K562 (cell line): ENCODE data around the gene ABCC12. TPM values are rescaled to one million over a fixed set of nuclear protein-coding genes. Genes with fewer than 3 reads are reported as not detected.

Experiments used
- ATAC-seq: fragments of 200-7000 bp; cut with Tn5 transposase; 3 replicates; pipeline ENCODE4 v1.9.1; 2020; ENCODE audit warnings: moderate library complexity
- BruUV-seq: library from RNA; stranded (reverse); fragments of 400-500 nt; replicated peaks from 2 replicates; lab custom pipeline; 2021; lab: Mats Ljungman, UMichigan
- CTCF ChIA-PET: fragments of 300-600 bp; formaldehyde crosslinking; extraction: SDS; loops from one replicate; lab custom pipeline; 2021; ENCODE audit warnings: low intra/inter-chr PET ratio; lab: Yijun Ruan, JAX
- POLR2A ChIA-PET: fragments of 300-600, 350-650 bp; sonication (Branson Sonifier 250); formaldehyde crosslinking; extraction: SDS; loops from one replicate; lab custom pipeline; 2021; ENCODE audit warnings: antibody characterized with exemption, inconsistent platforms; lab: Yijun Ruan, JAX
- DNase-seq, 4 experiments: peaks; one replicate each; pipeline versions ENCODE4 v3.0.0 to v3.0.0-alpha.2; 2011 to 2018; ENCODE audit warnings: low spot score in 3 of 4, mixed read lengths in 3 of 4; ENCODE audit errors: extremely low read depth in 1 of 4
- FAIRE-seq: peaks from 2 replicates; lab custom pipeline; 2011; peaks lifted over from hg19 to GRCh38; lab: Jason Lieb, UNC
- H2AFZ ChIP-seq: 2 replicates; pipeline ENCODE4 v1.6.0; 2011; ENCODE audit warnings: low read depth, low read length, control low read depth, inconsistent platforms
- H3K27ac ChIP-seq: fragments of 200-600 bp; 3 replicates; pipeline ENCODE4 v1.8.0; 2011; ENCODE audit warnings: low read depth, mild to moderate bottlenecking, control low read depth, inconsistent platforms, low read length, moderate library complexity, mixed read lengths; ENCODE audit errors: extremely low read depth
- H3K27me3 ChIP-seq, 2 experiments: fragments of 300-600 bp in 1 of 2; 2 replicates in 1 of 2; 3 replicates in 1 of 2; pipeline versions ENCODE4 v1.6.0 to v1.8.0; 2011; ENCODE audit warnings: inconsistent platforms in 2 of 2, low read length in 2 of 2, mild to moderate bottlenecking in 1 of 2, mixed read lengths in 1 of 2, moderate library complexity in 1 of 2; ENCODE audit not compliant: control insufficient read depth in 2 of 2, insufficient read depth in 2 of 2
- H3K36me3 ChIP-seq: fragments of 300-600 bp; 3 replicates; pipeline ENCODE4 v1.8.0; 2011; ENCODE audit warnings: mild to moderate bottlenecking, low read length, inconsistent platforms; ENCODE audit not compliant: control insufficient read depth, insufficient read depth
- H3K4me1 ChIP-seq, 2 experiments: fragments of 200-600 bp in 1 of 2; replicated peaks in 1 of 2; 2 replicates in 1 of 2; 3 replicates in 1 of 2; pipeline versions ENCODE4 v1.5.1 to v1.8.0; 2011; ENCODE audit warnings: inconsistent platforms in 2 of 2, low read length in 2 of 2, mild to moderate bottlenecking in 1 of 2, mixed read lengths in 1 of 2, moderate library complexity in 1 of 2; ENCODE audit not compliant: control insufficient read depth in 2 of 2, insufficient read depth in 2 of 2
- H3K4me2 ChIP-seq: 2 replicates; pipeline ENCODE4 v1.6.1; 2011; ENCODE audit warnings: low read length, control low read depth, inconsistent platforms, mixed read lengths; ENCODE audit not compliant: insufficient read depth
- H3K4me3 ChIP-seq: fragments of 200-600 bp; sonication (generic), shearing (Covaris generic); 2 replicates; pipeline ENCODE4 v1.5.1; 2016; ENCODE audit warnings: control low read depth, inconsistent platforms
- H3K79me2 ChIP-seq: fragments of 200-600 bp; 3 replicates; pipeline ENCODE4 v1.8.0; 2011; ENCODE audit warnings: low read length, inconsistent platforms; ENCODE audit not compliant: control insufficient read depth, insufficient read depth
- H3K9ac ChIP-seq, 2 experiments: 2 replicates each; pipeline versions ENCODE4 v1.6.0 to v1.6.1; 2011; ENCODE audit warnings: low read depth in 2 of 2, low read length in 2 of 2, control low read depth in 1 of 2, inconsistent platforms in 1 of 2, mild to moderate bottlenecking in 1 of 2, mixed read lengths in 1 of 2; ENCODE audit not compliant: insufficient read depth in 1 of 2
- H3K9me1 ChIP-seq: one replicate; pipeline ENCODE4 v1.6.0; 2011; ENCODE audit warnings: inconsistent platforms, mild to moderate bottlenecking, low read length, moderate library complexity; ENCODE audit not compliant: control insufficient read depth, insufficient read depth
- H3K9me3 ChIP-seq: replicated peaks from 2 replicates; pipeline ENCODE4 v1.5.1; 2011; ENCODE audit warnings: low read depth, low read length, inconsistent platforms; ENCODE audit not compliant: control insufficient read depth, insufficient read depth
- H4K20me1 ChIP-seq: replicated peaks from 2 replicates; pipeline ENCODE4 v1.6.1; 2011; ENCODE audit warnings: low read length, inconsistent platforms, mixed read lengths; ENCODE audit not compliant: control insufficient read depth, insufficient read depth
- CEBPB ChIP-seq: fragments of 450-650 bp; IDR thresholded peaks from 2 replicates; pipeline ENCODE4 v1.6.1; 2016; ENCODE audit warnings: missing genetic modification characterization, missing compliant biosample characterization
- CEBPG ChIP-seq, 3 experiments: fragments of 200-800 bp in 1 of 3; sonication (Bioruptor generic) in 1 of 3; sonication (generic) in 1 of 3; formaldehyde crosslinking in 1 of 3; IDR thresholded peaks in 2 of 3; conservative IDR thresholded peaks in 1 of 3; 2 replicates each; pipeline versions ENCODE4 v1.6.1 to v1.8.0; 2016 to 2022; ENCODE audit warnings: missing compliant biosample characterization in 2 of 3, missing genetic modification characterization in 2 of 3, mild to moderate bottlenecking in 1 of 3, missing genetic modification reagents in 1 of 3
- KLF10 ChIP-seq: fragments of 250-450 bp; sonication (Bioruptor Pico); IDR thresholded peaks from 2 replicates; pipeline ENCODE4 v1.6.1; 2021; ENCODE audit warnings: matching md5 sums
- NBN ChIP-seq: fragments of 450-650 bp; IDR thresholded peaks from 2 replicates; pipeline ENCODE4 v1.6.1; 2016; ENCODE audit warnings: low read depth, mild to moderate bottlenecking
- POLR2AphosphoS5 ChIP-seq: IDR thresholded peaks from 2 replicates; pipeline ENCODE4 v1.6.1; 2011; ENCODE audit warnings: mild to moderate bottlenecking, low read depth, low read length, moderate library complexity; ENCODE audit not compliant: control insufficient read depth, insufficient read depth
- SPI1 ChIP-seq: IDR thresholded peaks from 2 replicates; pipeline ENCODE4 v1.6.1; 2011; ENCODE audit warnings: low read depth, low read length, control low read depth, borderline replicate concordance
- THRB ChIP-seq: fragments of 450-650 bp; formaldehyde crosslinking; conservative IDR thresholded peaks from 2 replicates; pipeline ENCODE4 v1.4.0; 2022; ENCODE audit warnings: mild to moderate bottlenecking, missing genetic modification characterization
- ZNF655 ChIP-seq: fragments of 250-450 bp; sonication (Bioruptor Pico); IDR thresholded peaks from 2 replicates; pipeline ENCODE4 v1.5.0; 2021
- WGBS: fragments of 100-300 bp; shearing (Covaris generic); methylation state at CpG from one replicate; pipeline ENCODE4 v1.1.6; 2016; ENCODE audit warnings: low coverage, mixed read lengths; ENCODE audit not compliant: insufficient coverage; ENCODE audit errors: missing lambda C conversion rate; 5-methylcytosine and 5-hydroxymethylcytosine counted together
- in situ Hi-C: fragments of 300-500 bp; cut with MboI; formaldehyde crosslinking; loops from 4 replicates; pipeline ENCODE4 v1.15.0; 2018; ENCODE audit warnings: inconsistent platforms, mixed read lengths
- intact Hi-C: fragments of 100-400 bp; cut with micrococcal nuclease; formaldehyde crosslinking; loops from 2 replicates; pipeline ENCODE4 v1.14.2; 2022
- polyA plus RNA-seq, 8 experiments: library from polyadenylated mRNA; depleted of rRNA in 4 of 8; stranded (reverse) in 5 of 8; unstranded in 3 of 8; fragments of >200 nt; fragmentation: Nextera tagmentation in 2 of 8; fragmentation: Illumina TruSeq in 1 of 8; extraction: Ambion mirVana in 2 of 8; extraction: Trizol in 1 of 8; gene quantifications; 2 replicates each; pipeline versions ENCODE4 v1.2.1 to v1.2.3, GENCODE V29; 2011 to 2014; ENCODE audit warnings: inconsistent platforms in 1 of 8, missing spikeins in 1 of 8
- total RNA-seq, 7 experiments: library from RNA; depleted of rRNA in 6 of 7; stranded (reverse); fragments of >200 nt in 6 of 7; fragmentation: Illumina TruSeq in 2 of 7; extraction: Trizol in 2 of 7; gene quantifications; 2 replicates each; pipeline versions ENCODE4 v1.2.1 to v1.2.3, GENCODE V29; 2011 to 2021; ENCODE audit warnings: low replicate concordance in 1 of 7

The ABCC12 gene
- total and polyA plus RNA-seq, 9 of the 15 experiments (the other 6 are each of a cell fraction or from before 2014, with no cell fraction given), result not detected

DNA sequence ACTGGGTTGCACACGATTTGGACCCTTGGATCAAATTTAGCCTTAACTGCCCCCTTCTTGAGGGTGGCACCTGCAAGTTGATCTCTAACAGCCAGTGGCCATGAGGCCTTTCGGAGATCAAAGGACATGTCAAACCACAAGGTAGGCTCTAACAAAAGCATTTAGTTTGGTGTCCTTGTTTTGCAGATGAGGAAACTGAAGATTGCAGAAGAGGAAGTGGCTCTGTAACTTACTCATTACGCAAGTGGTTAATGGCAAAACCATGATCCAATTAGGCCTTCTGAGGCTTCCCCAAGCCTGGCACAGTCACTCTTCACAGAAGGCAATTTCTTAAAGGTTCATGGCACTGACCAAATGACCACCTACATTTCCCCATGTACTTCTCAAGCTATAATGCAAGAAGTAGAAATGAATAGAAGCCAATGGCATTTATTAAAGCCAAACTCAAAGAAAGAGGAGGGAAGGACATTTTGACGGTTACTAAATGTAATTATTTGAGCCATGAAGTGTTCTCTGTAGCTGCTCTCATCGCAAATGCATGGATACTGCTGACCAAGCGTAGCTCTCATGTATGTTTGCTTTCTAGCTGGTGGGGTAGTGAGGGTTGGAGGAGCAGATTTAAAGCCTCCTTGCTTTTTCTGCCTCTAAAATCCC is 32.8 kb upstream of the ABCC12 start:
- no peak overlapping the region for H3K9ac ChIP-seq
- CTCF ChIA-PET, result no interaction called here
- H3K4me1 ChIP-seq, result no peaks in the 10 kb centered on the region
- no peaks in the 10 kb centered on the region for H3K79me2 ChIP-seq
- WGBS, result 3% methylated on average over 6 of the region's 6 CpGs
- FAIRE-seq, result no peak
- peaks cover 4 to 53% of the 10 kb centered on the region in 2 experiments; a peak in 3 of 5 replicates for H3K27me3 ChIP-seq
- POLR2A ChIA-PET, result interaction anchor here (0.6 to 1.4 kb wide), 2 partner anchors 10 to 21 kb away, joined by 3 read pairs; no protein-coding TSS in a partner anchor
- in situ Hi-C loops, result no loop called here
- H3K4me2 ChIP-seq, result no peak overlapping the region
- H3K9me3 ChIP-seq, result no peaks in the 10 kb centered on the region
- no peak overlapping the region for H2AFZ ChIP-seq
- ATAC-seq, result no peak
- no peak overlapping the region for H3K27ac ChIP-seq
- intact Hi-C loops, result no loop called here
- H3K9me1 ChIP-seq, result peaks cover 1% of the 10 kb centered on the region
- H3K4me3 ChIP-seq, result no peak overlapping the region
- no peak for TF ChIP-seq CEBPG (CRISPR knock-in tag; IDR thresholded peaks at IDR 0.05)
- 0 out of 4 replicates have a peak, but pooled peaks of 1 of the 2 experiments have one; percentile 21 for TF ChIP-seq CEBPG (tag; conservative IDR thresholded peaks at IDR 0.05 in 1 of 2, IDR thresholded peaks at IDR 0.05 in 1 of 2)
- no peak for TF ChIP-seq ZNF655
- no peak for TF ChIP-seq NBN
- TF ChIP-seq THRB, result no peak
- TF ChIP-seq SPI1, result peak; percentile 87
- peak; percentile 66 for TF ChIP-seq CEBPB (tag)
- no peak for TF ChIP-seq POLR2AphosphoS5
- TF ChIP-seq KLF10, result no peak
- TF ChIP-seq, all 486 proteins: peak for 3
- BruUV-seq, result no TSS peak
- Histone ChIP-seq H3K36me3 (no peaks in the 10 kb centered on the region), H4K20me1 (no peaks in the 10 kb centered on the region)
- DNase-seq, result no peak
